H1 (cell line): ENCODE results near the gene AGAP1. TPM values are rescaled to one million over a fixed set of nuclear protein-coding genes. Genes with fewer than 3 reads are reported as not detected.

Experiments
- CTCF ChIA-PET: fragments of 300-600 bp; sonication (Branson Sonifier 250); formaldehyde crosslinking; loops from one replicate; lab custom pipeline; 2021; ENCODE audit not compliant: partially characterized antibody; lab: Charles Lee
- POLR2A ChIA-PET: fragments of 300-600 bp; sonication (Branson Sonifier 250); formaldehyde crosslinking; loops from one replicate; lab custom pipeline; 2021; ENCODE audit warnings: inconsistent platforms; ENCODE audit not compliant: partially characterized antibody; lab: Charles Lee
- DNase-seq, 2 experiments: peaks; one replicate each; pipeline versions ENCODE4 v3.0.0 to v3.0.0-alpha.2; 2010 to 2022; ENCODE audit warnings: low spot score in 2 of 2, low read depth in 1 of 2, mixed read lengths in 1 of 2
- FAIRE-seq: peaks from 2 replicates; lab custom pipeline; 2011; peaks lifted over from hg19 to GRCh38; lab: Jason Lieb, UNC
- H2AFZ ChIP-seq: 2 replicates; pipeline ENCODE4 v1.8.1; 2012; ENCODE audit warnings: low read length, inconsistent platforms
- H2AK5ac ChIP-seq: 2 replicates; pipeline ENCODE4 v1.6.1; 2013; ENCODE audit warnings: low read depth, low read length
- H2BK120ac ChIP-seq: replicated peaks from 2 replicates; pipeline ENCODE3; 2013; ENCODE audit warnings: low read depth, low read length, inconsistent platforms
- H2BK12ac ChIP-seq: 2 replicates; pipeline ENCODE4 v1.6.1; 2013; ENCODE audit warnings: low read depth, low read length
- H2BK15ac ChIP-seq: 2 replicates; pipeline ENCODE4 v1.6.1; 2013; ENCODE audit warnings: low read length
- H2BK20ac ChIP-seq: 2 replicates; pipeline ENCODE4 v1.6.1; 2013; ENCODE audit warnings: low read length
- H2BK5ac ChIP-seq: 2 replicates; pipeline ENCODE4 v1.6.1; 2013; ENCODE audit warnings: low read depth, low read length
- H3K14ac ChIP-seq: 2 replicates; pipeline ENCODE4 v1.6.1; 2013; ENCODE audit warnings: inconsistent platforms; ENCODE audit not compliant: insufficient read length
- H3K18ac ChIP-seq: 2 replicates; pipeline ENCODE4 v1.6.1; 2013; ENCODE audit warnings: low read length; ENCODE audit errors: extremely low read depth
- H3K23ac ChIP-seq: 2 replicates; pipeline ENCODE4 v1.6.1; 2013; ENCODE audit warnings: inconsistent platforms; ENCODE audit not compliant: insufficient read length
- H3K23me2 ChIP-seq: 2 replicates; pipeline ENCODE4 v1.6.1; 2013; ENCODE audit warnings: low read depth, low read length
- H3K27ac ChIP-seq: 2 replicates; pipeline ENCODE4 v1.6.1; 2011; ENCODE audit warnings: low read depth, low read length, inconsistent platforms
- H3K27me3 ChIP-seq, 4 experiments: replicated peaks in 1 of 4; 1 replicate in 1 of 4; 2 replicates in 3 of 4; pipeline versions ENCODE4 v1.6.1 to v1.8.1; 2011 to 2013; ENCODE audit warnings: low read length in 3 of 4, mild to moderate bottlenecking in 3 of 4, inconsistent platforms in 2 of 4, mixed read lengths in 2 of 4, moderate library complexity in 1 of 4; ENCODE audit not compliant: control insufficient read depth in 3 of 4, insufficient read depth in 3 of 4; ENCODE audit errors: extremely low read depth in 1 of 4
- H3K36me3 ChIP-seq, 4 experiments: 2 replicates each; pipeline versions ENCODE4 v1.6.1 to v1.8.1; 2011 to 2013; ENCODE audit warnings: mild to moderate bottlenecking in 4 of 4, low read length in 3 of 4, moderate library complexity in 2 of 4, control low read depth in 1 of 4, inconsistent platforms in 1 of 4; ENCODE audit not compliant: insufficient read depth in 4 of 4, control insufficient read depth in 2 of 4
- H3K4ac ChIP-seq: replicated peaks from 2 replicates; pipeline ENCODE3; 2013; ENCODE audit warnings: low read length, low read depth, mixed read lengths, inconsistent platforms; ENCODE audit not compliant: insufficient read length
- H3K4me1 ChIP-seq, 4 experiments: replicated peaks in 1 of 4; 1 replicate in 1 of 4; 2 replicates in 3 of 4; pipeline versions ENCODE4 v1.6.1 to v1.8.1; 2011 to 2013; ENCODE audit warnings: low read length in 3 of 4, inconsistent platforms in 2 of 4, mixed read lengths in 1 of 4; ENCODE audit not compliant: insufficient read depth in 4 of 4, control insufficient read depth in 3 of 4
- H3K4me2 ChIP-seq, 2 experiments: 2 replicates each; pipeline versions ENCODE4 v1.6.1 to v1.8.1; 2011 to 2013; ENCODE audit warnings: low read depth in 2 of 2, low read length in 2 of 2, control low read depth in 1 of 2, inconsistent platforms in 1 of 2, mild to moderate bottlenecking in 1 of 2; ENCODE audit not compliant: insufficient read depth in 1 of 2
- H3K4me3 ChIP-seq, 4 experiments: fragments of 200-600, 300-600 bp in 1 of 4; sonication (generic), shearing (Covaris generic), sonication (Bioruptor Twin) in 1 of 4; 2 replicates each; pipeline versions ENCODE4 v1.5.1 to v1.8.1; 2011 to 2016; ENCODE audit warnings: low read length in 4 of 4, low read depth in 3 of 4, control low read depth in 2 of 4, inconsistent platforms in 2 of 4, mild to moderate bottlenecking in 2 of 4, mixed read lengths in 1 of 4, moderate library complexity in 1 of 4; ENCODE audit not compliant: insufficient read depth in 2 of 4; ENCODE audit errors: extremely low read depth in 1 of 4
- H3K56ac ChIP-seq: replicated peaks from 2 replicates; pipeline ENCODE3; 2013; ENCODE audit warnings: low read depth, mild to moderate bottlenecking, mixed read lengths, low read length, inconsistent platforms; ENCODE audit not compliant: insufficient read length
- H3K79me1 ChIP-seq: 2 replicates; pipeline ENCODE4 v1.6.1; 2013; ENCODE audit warnings: low read depth, low read length, control low read depth
- H3K79me2 ChIP-seq, 2 experiments: 2 replicates each; pipeline versions ENCODE4 v1.6.1 to v1.8.1; 2012 to 2013; ENCODE audit warnings: low read length in 2 of 2, mild to moderate bottlenecking in 2 of 2, inconsistent platforms in 1 of 2; ENCODE audit not compliant: insufficient read depth in 2 of 2, control insufficient read depth in 1 of 2
- H3K9ac ChIP-seq, 4 experiments: replicated peaks in 1 of 4; 1 replicate in 1 of 4; 2 replicates in 3 of 4; pipeline versions ENCODE4 v1.6.1 to v1.8.1; 2011 to 2013; ENCODE audit warnings: low read depth in 3 of 4, low read length in 3 of 4, control low read depth in 2 of 4, mild to moderate bottlenecking in 2 of 4, moderate library complexity in 2 of 4, inconsistent platforms in 1 of 4; ENCODE audit errors: extremely low read depth in 1 of 4
- H3K9me3 ChIP-seq, 2 experiments: 2 replicates each; pipeline versions ENCODE4 v1.6.1 to v1.8.1; 2012 to 2013; ENCODE audit warnings: mild to moderate bottlenecking in 2 of 2, moderate library complexity in 2 of 2, control low read depth in 1 of 2, inconsistent platforms in 1 of 2, low read depth in 1 of 2, low read length in 1 of 2, mixed read lengths in 1 of 2; ENCODE audit not compliant: insufficient read depth in 2 of 2
- H4K20me1 ChIP-seq, 2 experiments: replicated peaks in 1 of 2; 2 replicates each; pipeline versions ENCODE3 to v1.8.1; 2011 to 2013; ENCODE audit warnings: inconsistent platforms in 2 of 2, low read length in 2 of 2, mild to moderate bottlenecking in 1 of 2; ENCODE audit not compliant: insufficient read depth in 2 of 2, control insufficient read depth in 1 of 2
- H4K5ac ChIP-seq: 2 replicates; pipeline ENCODE4 v1.6.1; 2013; ENCODE audit warnings: low read length, low read depth, mixed read lengths, inconsistent platforms; ENCODE audit not compliant: insufficient read length
- H4K8ac ChIP-seq: 2 replicates; pipeline ENCODE4 v1.8.0; 2013; ENCODE audit warnings: mild to moderate bottlenecking, moderate library complexity, low read length, inconsistent platforms; ENCODE audit not compliant: insufficient read depth; ENCODE audit errors: extremely low read depth
- H4K91ac ChIP-seq: replicated peaks from 2 replicates; pipeline ENCODE3; 2013; ENCODE audit warnings: low read length, mixed read lengths, inconsistent platforms; ENCODE audit not compliant: insufficient read length
- CBX8 ChIP-seq: fragments of 300-800, 300-1000 bp; sonication (generic); IDR thresholded peaks from 2 replicates; pipeline ENCODE4 v1.7.1; 2016; ENCODE audit warnings: low read depth, low read length, borderline replicate concordance
- EZH2 ChIP-seq: fragments of 200-600 bp; sonication (generic); IDR thresholded peaks from 2 replicates; pipeline ENCODE4 v1.7.1; 2012; ENCODE audit warnings: low read depth, mild to moderate bottlenecking, moderate library complexity, low read length, inconsistent platforms; ENCODE audit not compliant: severe bottlenecking
- KDM1A ChIP-seq: fragments of 200-600, 300-600 bp; sonication (generic); IDR thresholded peaks from 2 replicates; pipeline ENCODE4 v1.7.1; 2016; ENCODE audit warnings: mild to moderate bottlenecking, low read length, borderline replicate concordance
- RFX5 ChIP-seq: IDR thresholded peaks from 2 replicates; pipeline ENCODE4 v1.6.1; 2011; ENCODE audit warnings: low read depth, low read length, improper control_type of control experiment, borderline replicate concordance
- RNF2 ChIP-seq: fragments of 200-900, 300-1000 bp; sonication (generic); IDR thresholded peaks from 2 replicates; pipeline ENCODE4 v1.7.1; 2016; ENCODE audit warnings: borderline replicate concordance, low read depth, mild to moderate bottlenecking, antibody characterized with exemption, low read length; ENCODE audit not compliant: poor library complexity, severe bottlenecking; ENCODE audit errors: missing control alignments
- SUZ12 ChIP-seq: fragments of 200-600 bp; sonication (generic); IDR thresholded peaks from 2 replicates; pipeline ENCODE4 v1.6.1; 2012; ENCODE audit warnings: mild to moderate bottlenecking, inconsistent platforms, low read length, moderate library complexity, mixed read lengths
- WGBS, 2 experiments: shearing (Covaris generic) in 1 of 2; methylation state at CpG; one replicate each; pipeline versions ENCODE4 v1.1.6 to v1.1.7; 2013 to 2015; ENCODE audit warnings: low lambda C conversion rate in 2 of 2, mixed read lengths in 2 of 2, inconsistent platforms in 1 of 2, low coverage in 1 of 2, missing lambda C conversion rate in 1 of 2; ENCODE audit not compliant: insufficient replicate concordance in 2 of 2, insufficient coverage in 1 of 2, insufficient read length in 1 of 2; ENCODE audit errors: extremely low coverage in 1 of 2, missing lambda C conversion rate in 1 of 2; 5-methylcytosine and 5-hydroxymethylcytosine counted together
- polyA plus RNA-seq, 7 experiments: library from polyadenylated mRNA; depleted of rRNA in 3 of 7; stranded (reverse) in 5 of 7; unstranded in 2 of 7; fragments of >200 nt in 5 of 7; fragments of 200-250 nt in 2 of 7; gene quantifications; 1 replicate in 5 of 7; 2 replicates in 1 of 7; 4 replicates in 1 of 7; pipeline versions ENCODE4 v1.2.1 to v1.2.3, GENCODE V29; 2011 to 2013; ENCODE audit warnings: missing spikeins in 2 of 7, mixed read lengths in 2 of 7
- total RNA-seq: library from RNA; stranded (reverse); fragmentation: NEBNext Ultra II Directional; extraction: Animal tissue kit (Norgen Biotek cat#: 25700); gene quantifications from 2 replicates; pipeline ENCODE4 v1.2.1, GENCODE V29; 2021

The AGAP1 gene
- total and polyA plus RNA-seq, 2 of the 8 experiments (the other 6 are each of a cell fraction or from before 2014, with no cell fraction given): 18.1 to 39.4 TPM

- no peak overlapping the region for H3K4ac ChIP-seq
- ChIA-PET POLR2A (interaction anchor here (0.9 to 6.3 kb wide), 7 partner anchors 8 to 66 kb away, joined by 3 to 54 read pairs (median 4); partner anchors contain the start of gene GBX2), CTCF (interaction anchor here (0.6 to 3.1 kb wide), 8 partner anchors 9 to 383 kb away, joined by 3 to 44 read pairs (median 4); no protein-coding TSS in a partner anchor)
- H3K4me1 ChIP-seq: peaks cover 4 to 59% (median 46%) of the 10 kb centered on the region in 4 experiments
- WGBS, 2 experiments: 14% methylated on average over 16 of the region's 16 CpGs; no CpG with 5 or more reads in 1 of the 2 experiments
- no peak overlapping the region for H3K27ac ChIP-seq
- H2AFZ ChIP-seq: no peak overlapping the region
- peak overlapping the region in 1 of 2 experiments; percentile 5; a peak in 1 of 4 replicates for H3K4me2 ChIP-seq
- H3K9ac ChIP-seq: no peak overlapping the region
- H3K4me3 ChIP-seq: no peak overlapping the region; a peak in 1 of 8 replicates
- TF ChIP-seq CBX8: peak; percentile 53; the same call in 1 of the 2 replicates
- TF ChIP-seq RFX5: no peak
- no peak for TF ChIP-seq KDM1A
- peak; percentile 44 for TF ChIP-seq RNF2
- TF ChIP-seq EZH2: peak; percentile 49
- peak; percentile 22 for TF ChIP-seq SUZ12
- H4K91ac ChIP-seq: peak overlapping the region; percentile 20
- H2BK12ac ChIP-seq: peak overlapping the region; percentile 97; the same call in 1 of the 2 replicates
- no peak overlapping the region for H4K5ac ChIP-seq
- DNase-seq: peak in 1 of 2 experiments; percentile 64
- H3K18ac ChIP-seq: peak overlapping the region; percentile 38; the same call in 1 of the 2 replicates
- no peak overlapping the region for H2BK15ac ChIP-seq
- FAIRE-seq: no peak
- H4K20me1 ChIP-seq: peaks cover 18% of the 10 kb centered on the region in 2 experiments
- no peaks in the 10 kb centered on the region for H3K79me1 ChIP-seq
- H3K23ac ChIP-seq: no peak overlapping the region
- no peak overlapping the region for H3K56ac ChIP-seq
- 0 out of 2 replicates have a peak overlapping the region, but pooled peaks have one; percentile 24 for H2AK5ac ChIP-seq
- H3K79me2 ChIP-seq: no peaks in the 10 kb centered on the region
- H3K23me2 ChIP-seq: peaks cover 23% of the 10 kb centered on the region; the same call in 1 of the 2 replicates
- H3K27me3 ChIP-seq: peaks cover 89 to 98% (median 95%) of the 10 kb centered on the region in 4 experiments
- H4K8ac ChIP-seq: no peak overlapping the region
- H3K36me3 ChIP-seq: no peaks in the 10 kb centered on the region; a peak in 2 of 8 replicates
- H2BK120ac ChIP-seq: peak overlapping the region; percentile 35
- no peaks in the 10 kb centered on the region for H3K9me3 ChIP-seq
- H2BK20ac ChIP-seq: peak overlapping the region; percentile 80; the same call in 1 of the 2 replicates
- peak overlapping the region; percentile 97; the same call in 1 of the 2 replicates for H2BK5ac ChIP-seq
- no peak overlapping the region for H3K14ac ChIP-seq
These were observed 668.4 kb downstream of the AGAP1 start for GRCh38 chr2:236162031-236162845.
